ENCODE measurements around the gene CCDC186.
A peak's percentile ranks its signal among the peaks of the same experiment; 100 is the strongest.

GRCh38 chr10:114103284-114103683, 70.7 kb downstream of the CCDC186 start:
- TF ChIP-seq CTCF (IDR thresholded peaks at IDR 0.05; ENCODE audit: insufficient read depth, low read depth, low read length) (peak; percentile 47), EZH2 (IDR thresholded peaks at IDR 0.05; ENCODE audit: insufficient read depth, low read length) (no peak)
